Fibroblast of upper back skin (primary cell): ENCODE data around the gene HIRA.

Source experiments
- DNase-seq: peaks from one replicate; pipeline ENCODE4 v3.0.0-alpha.2; 2013

HIRA gene

GRCh38 chr22:19406281-19406811, 25.2 kb downstream of the HIRA start:
- DNase-seq, result no peak

GRCh38 chr22:19405652-19406051, 25.9 kb downstream of the HIRA start:
- DNase-seq, result no peak

GRCh38 chr22:19405133-19405532, 26.4 kb downstream of the HIRA start:
- DNase-seq, result no peak

GRCh38 chr22:19404676-19405075, 26.9 kb downstream of the HIRA start:
- no peak for DNase-seq

DNA sequence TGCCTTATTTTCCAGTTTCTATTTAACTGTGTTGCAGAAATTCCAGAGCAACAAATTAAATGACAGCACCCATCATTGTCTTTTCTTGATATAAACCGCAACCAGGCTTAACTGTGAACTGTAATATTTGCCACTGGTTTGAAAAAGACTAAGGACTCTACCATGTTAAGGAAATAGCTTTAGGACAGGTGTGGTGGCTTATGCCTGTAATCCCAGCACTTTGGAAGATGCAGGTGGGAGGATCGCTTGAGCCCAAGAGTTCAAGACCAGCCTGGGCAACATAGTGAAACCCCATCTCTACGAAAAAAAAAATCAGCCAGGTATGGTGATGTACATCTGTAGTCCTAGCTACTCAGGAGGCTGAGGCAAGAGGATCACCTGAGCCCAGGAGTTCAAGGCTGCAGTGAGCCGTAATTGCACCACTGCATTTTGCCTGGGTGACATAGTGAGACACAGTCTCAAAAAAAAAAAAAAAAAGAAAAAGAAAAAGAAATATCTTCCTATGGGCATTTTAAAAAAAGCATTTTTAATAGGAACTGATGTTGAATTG, 28.8 kb downstream of the HIRA start:
- DNase-seq, result no peak

DNA sequence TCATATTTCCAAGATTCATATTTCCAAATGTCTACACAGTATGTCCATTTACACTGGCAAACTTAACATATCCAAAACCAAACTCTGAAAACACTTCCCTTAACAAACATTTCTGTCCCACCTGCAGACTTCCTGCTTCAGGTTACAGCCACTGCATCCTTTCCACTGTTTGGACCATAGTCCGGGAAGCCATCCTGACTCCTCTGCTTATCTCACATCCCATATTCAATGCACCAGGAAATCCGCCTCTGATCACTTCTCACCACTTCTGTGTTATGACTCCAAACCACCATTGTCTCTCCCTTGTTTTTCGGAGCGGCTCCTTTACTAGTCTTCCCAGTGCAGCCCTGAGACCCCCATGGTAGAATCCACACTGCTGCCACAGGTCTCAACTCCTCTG, 30.1 kb downstream of the HIRA start:
- DNase-seq, result no peak

- DNase-seq, result no peak
These were observed 30.7 kb downstream of the HIRA start for GRCh38 chr22:19400881-19401280.

GRCh38 chr22:19398652-19399051, 32.9 kb downstream of the HIRA start:
- DNase-seq, result no peak

DNA sequence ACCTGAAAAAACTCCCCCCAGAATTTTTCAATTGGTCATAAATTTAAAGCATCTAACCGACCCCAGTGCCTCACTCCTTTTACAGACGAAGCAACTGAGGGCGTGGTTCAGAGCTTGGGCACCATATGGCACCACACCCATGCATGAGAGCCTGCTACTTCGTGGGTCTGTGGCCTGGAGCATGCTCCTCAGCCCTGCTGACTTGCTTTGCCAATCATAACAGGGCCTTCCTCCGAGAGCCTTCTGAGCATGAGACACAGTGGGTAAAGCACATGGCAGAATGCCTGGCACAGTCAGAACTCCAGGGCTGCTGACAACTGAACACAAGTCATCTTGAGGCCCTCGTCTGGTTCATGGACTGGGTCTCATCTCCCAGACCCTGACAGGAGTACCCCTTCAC, 33.3 kb downstream of the HIRA start:
- DNase-seq, result no peak

- DNase-seq, result no peak
These were observed 33.8 kb downstream of the HIRA start for GRCh38 chr22:19397734-19398104.

DNA sequence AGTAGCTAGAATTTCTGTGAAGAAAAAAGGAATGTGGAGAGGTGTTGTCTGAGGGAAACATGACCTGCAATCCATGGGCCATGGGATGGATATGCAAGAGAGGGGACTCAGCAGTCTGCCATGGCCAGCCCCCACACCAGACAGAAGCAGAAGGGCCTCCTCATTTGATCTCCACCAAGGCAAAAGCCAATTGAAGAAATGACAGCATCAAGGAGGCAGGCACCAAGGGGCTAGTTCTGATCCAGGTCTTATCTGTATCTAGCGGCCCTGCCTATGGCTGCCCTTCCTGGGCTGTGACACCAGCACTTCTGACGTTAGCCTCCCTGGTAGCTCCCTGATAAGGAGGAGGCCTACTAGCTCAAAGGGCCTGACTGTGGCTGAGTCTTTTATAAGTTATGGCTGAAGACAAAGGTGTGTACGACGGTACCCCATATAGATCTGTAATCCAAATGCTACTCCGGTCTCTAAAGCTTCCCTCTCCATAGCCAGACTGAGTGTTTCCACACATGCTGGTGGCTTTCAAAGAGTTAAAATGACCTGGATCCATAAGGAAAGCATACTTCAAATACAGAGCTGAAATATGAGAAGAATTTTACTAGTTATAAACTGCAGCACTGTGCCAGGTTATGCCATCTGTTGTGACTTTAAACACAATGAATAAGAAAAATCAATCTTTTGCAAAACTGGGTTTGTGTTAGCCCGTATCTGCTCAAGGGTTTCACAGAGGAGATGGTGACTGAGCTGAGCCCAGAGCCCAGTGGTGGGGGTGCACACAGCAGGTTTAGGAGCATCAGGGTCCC, 34.4 kb downstream of the HIRA start:
- no peak for DNase-seq

DNA sequence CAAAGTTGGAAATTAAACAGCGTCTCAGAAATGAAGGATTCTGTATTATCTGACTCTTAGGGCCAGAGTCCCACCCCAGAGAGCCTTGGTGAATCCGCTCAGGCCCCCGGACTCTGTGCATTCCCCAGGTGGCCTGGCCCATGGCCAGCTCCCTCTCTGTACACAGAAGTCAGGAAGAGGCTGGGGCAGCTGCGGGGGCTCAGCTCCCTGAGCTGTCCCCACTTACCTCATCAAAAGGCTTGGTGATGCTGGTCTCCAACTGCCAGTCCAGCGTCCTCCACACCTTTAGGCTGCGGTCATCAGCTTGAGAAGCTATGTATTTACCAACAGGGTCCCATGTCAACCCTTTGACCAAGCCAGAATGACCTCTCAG, 35.0 kb downstream of the HIRA start:
- DNase-seq, result no peak

DNA sequence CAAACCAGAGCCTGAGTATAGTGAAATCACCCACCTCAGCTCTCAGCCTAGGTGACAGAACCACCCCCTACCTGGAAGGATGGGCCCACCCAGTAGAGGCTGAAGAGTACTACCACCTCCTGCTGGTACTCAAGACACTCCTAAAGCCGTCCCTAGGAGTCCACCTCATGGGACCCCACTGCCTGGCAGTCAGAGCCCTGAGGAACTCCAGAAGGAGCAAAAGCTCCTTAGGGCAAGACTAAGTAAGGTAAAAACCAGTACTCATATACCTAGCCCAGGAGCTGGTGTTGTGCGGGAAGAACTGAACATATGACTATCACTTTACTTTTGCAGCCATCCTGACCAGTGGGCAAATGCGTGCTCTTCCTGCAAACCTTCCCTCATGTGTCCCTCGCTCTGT, 36.3 kb downstream of the HIRA start:
- DNase-seq, result no peak

GRCh38 chr22:19394274-19395050, 37.1 kb downstream of the HIRA start:
- no peak for DNase-seq

- DNase-seq, result no peak
These were observed 37.8 kb downstream of the HIRA start for GRCh38 chr22:19393704-19394103.

DNA sequence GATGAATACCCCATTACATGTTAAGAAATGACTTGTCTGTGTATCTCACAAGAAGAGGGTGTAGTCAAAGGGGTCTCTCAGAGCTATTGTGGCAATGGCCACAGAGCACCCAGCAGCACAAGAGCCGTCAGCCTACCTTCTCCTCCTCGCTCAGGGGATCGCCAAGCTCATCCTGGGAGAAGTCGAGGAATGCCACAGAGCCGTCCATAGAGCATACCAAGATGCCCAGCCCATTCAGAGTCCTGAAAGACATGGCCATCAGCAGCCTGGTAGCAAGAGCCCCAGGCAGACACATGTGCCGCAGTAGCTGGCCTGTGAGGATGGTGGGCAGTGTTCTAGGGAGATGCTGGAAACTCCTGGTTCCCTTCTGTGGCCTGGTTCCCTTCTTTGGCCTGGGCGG, 44.0 kb downstream of the HIRA start:
- DNase-seq, result no peak

GRCh38 chr22:19387038-19387437, 44.5 kb downstream of the HIRA start:
- DNase-seq, result no peak

- no peak for DNase-seq
These were observed 45.3 kb downstream of the HIRA start for GRCh38 chr22:19386248-19386647.

GRCh38 chr22:19385221-19385906, 46.2 kb downstream of the HIRA start:
- no peak for DNase-seq

DNA sequence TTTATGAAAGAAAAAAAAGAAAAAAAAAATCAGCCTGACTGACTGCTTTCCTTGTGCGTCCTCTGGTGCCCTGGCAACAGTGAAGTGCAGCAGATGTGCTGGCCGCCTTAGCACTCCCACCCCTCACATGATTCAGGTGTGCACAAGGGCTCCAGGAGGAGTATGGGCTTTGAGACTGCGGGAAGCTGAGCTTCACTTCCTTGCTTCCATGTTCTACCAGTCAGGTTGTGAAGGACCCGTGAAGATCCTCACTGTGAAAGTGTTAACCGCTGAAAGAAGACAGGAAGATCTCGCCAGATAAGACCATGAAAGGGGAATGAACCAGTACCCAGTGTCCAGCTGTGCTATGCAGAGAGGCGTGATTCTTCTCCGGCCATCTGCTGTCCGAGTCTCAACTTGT, 48.2 kb downstream of the HIRA start:
- DNase-seq, result no peak

GRCh38 chr22:19382240-19382639, 49.3 kb downstream of the HIRA start:
- DNase-seq, result no peak

DNA sequence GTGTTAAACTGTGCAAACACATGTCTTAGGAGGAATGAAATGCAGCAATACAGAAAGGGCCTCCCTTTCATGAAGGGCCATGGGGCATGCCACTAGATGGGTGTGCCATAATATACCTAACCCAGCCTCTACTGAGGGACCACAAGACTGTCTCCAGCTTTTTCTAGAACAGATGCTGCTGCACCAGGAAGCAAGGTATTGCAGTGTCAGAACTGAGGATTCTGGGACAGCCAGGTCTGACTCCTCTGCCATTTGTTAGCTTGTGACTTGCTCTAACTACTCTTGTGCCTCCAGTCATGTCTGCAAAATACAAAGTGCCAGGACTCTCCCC, 53.2 kb downstream of the HIRA start:
- no peak for DNase-seq

DNA sequence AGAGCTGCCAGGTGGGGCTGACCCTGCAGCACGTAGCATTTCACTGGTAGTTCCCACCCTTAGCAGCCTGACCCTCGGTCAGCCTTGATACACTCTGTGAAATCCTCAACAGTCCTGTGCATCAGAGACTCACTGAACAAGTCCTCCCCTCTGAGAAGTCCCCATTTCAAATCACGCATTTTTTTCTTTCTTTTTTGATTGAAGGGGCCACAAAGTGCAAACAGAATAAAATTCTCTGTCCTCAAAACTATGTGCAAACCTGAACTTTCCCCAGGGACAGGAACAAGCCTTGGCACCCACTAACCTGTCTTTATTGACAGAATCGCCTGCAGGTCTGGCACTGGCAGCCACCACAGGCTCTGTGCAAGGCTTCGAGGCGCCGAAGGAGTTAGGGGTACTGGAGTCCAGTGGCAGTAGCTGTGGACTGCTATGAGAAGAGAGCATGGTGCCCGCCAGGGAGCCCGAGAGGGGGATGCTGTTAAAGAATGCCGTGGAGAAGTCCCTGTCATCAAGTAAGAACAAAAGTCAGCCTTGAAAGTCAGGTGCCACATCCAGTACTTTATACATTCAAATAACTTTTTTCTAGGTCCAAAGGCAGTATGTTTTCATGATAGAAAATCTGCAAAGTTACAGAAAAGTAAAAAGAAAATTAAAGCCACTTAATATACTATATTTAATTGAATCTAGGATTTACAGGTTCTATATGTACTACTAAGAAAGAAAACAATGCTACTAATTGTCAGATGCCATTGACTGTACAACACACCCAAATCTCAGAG, 53.8 kb downstream of the HIRA start:
- no peak for DNase-seq
